Thymus (tissue), 11 donors: ENCODE results near the gene IER5. TPM values are rescaled to one million over a fixed set of nuclear protein-coding genes. Genes with fewer than 3 reads are reported as not detected.

Source experiments
- DNase-seq, 9 donors: peaks; one replicate each; pipeline ENCODE4 v3.0.0-alpha.2; 2013; ENCODE audit warnings: low spot score in 9 of 9, low read depth in 6 of 9, missing footprints in 1 of 9
- H3K27ac ChIP-seq, 2 donors: one replicate each; pipeline ENCODE4 v1.5.1; 2013; ENCODE audit warnings: control low read depth in 1 of 2, low read depth in 1 of 2, low read length in 1 of 2, mild to moderate bottlenecking in 1 of 2, moderate library complexity in 1 of 2
- H3K27me3 ChIP-seq, 2 donors: one replicate each; pipeline ENCODE4 v1.5.1; 2013; ENCODE audit warnings: low read length in 1 of 2; ENCODE audit not compliant: control insufficient read depth in 2 of 2, insufficient read depth in 1 of 2
- H3K36me3 ChIP-seq, 2 donors: one replicate each; pipeline ENCODE4 v1.5.1; 2013; ENCODE audit warnings: low read length in 1 of 2, mild to moderate bottlenecking in 1 of 2, moderate library complexity in 1 of 2; ENCODE audit not compliant: control insufficient read depth in 2 of 2, insufficient read depth in 2 of 2
- H3K4me1 ChIP-seq, 2 donors: one replicate each; pipeline ENCODE4 v1.5.1; 2013; ENCODE audit warnings: low read length in 2 of 2; ENCODE audit not compliant: control insufficient read depth in 2 of 2, insufficient read depth in 2 of 2
- H3K4me3 ChIP-seq, 2 donors: one replicate each; pipeline ENCODE4 v1.5.1; 2013; ENCODE audit warnings: low read length in 2 of 2, control low read depth in 1 of 2, mild to moderate bottlenecking in 1 of 2
- H3K9me3 ChIP-seq, 2 donors: one replicate each; pipeline ENCODE4 v1.5.1; 2013; ENCODE audit warnings: low read length in 1 of 2, mild to moderate bottlenecking in 1 of 2; ENCODE audit not compliant: control insufficient read depth in 2 of 2, insufficient read depth in 1 of 2
- WGBS: extraction: QIAGEN DNeasy Blood & Tissue Kit; methylation state at CpG from one replicate; pipeline ENCODE4 v1.1.7; 2013; 5-methylcytosine and 5-hydroxymethylcytosine counted together
- polyA plus RNA-seq: library from polyadenylated mRNA; stranded (reverse); fragments of 200-250 nt; gene quantifications from one replicate; pipeline ENCODE4 v1.2.3, GENCODE V29; 2013
- total RNA-seq: library from RNA; stranded (reverse); fragments of 120-200 nt; gene quantifications from one replicate; pipeline ENCODE4 v1.2.4, GENCODE V29; 2013
- donor health status: healthy.

IER5 gene
- total and polyA plus RNA-seq, 2 donors = 14.8 to 19.3 TPM

- Histone ChIP-seq H3K9me3 (no peaks in the 10 kb centered on the region), H3K4me1 (peaks cover 29 to 56% of the 10 kb centered on the region in 2 donors), H3K4me3 (no peak overlapping the region), H3K36me3 (no peaks in the 10 kb centered on the region), H3K27me3 (peaks cover 0 to 2% of the 10 kb centered on the region in 2 donors), H3K27ac (no peak overlapping the region)
- DNase-seq = no peak
- WGBS = 69% methylated on average over 13 of the region's 13 CpGs
These were observed 41.5 kb downstream of the IER5 start for GRCh38 chr1:181129771-181130606.

- H3K27ac ChIP-seq = no peak overlapping the region
- H3K4me1 ChIP-seq = peaks cover 32 to 70% of the 10 kb centered on the region in 2 donors
- 19% methylated on average over 8 of the region's 8 CpGs for WGBS
- no peak overlapping the region for H3K4me3 ChIP-seq
- H3K36me3 ChIP-seq = no peaks in the 10 kb centered on the region
- H3K27me3 ChIP-seq = peaks cover 0 to 2% of the 10 kb centered on the region in 2 donors
- H3K9me3 ChIP-seq = no peaks in the 10 kb centered on the region
- no peak for DNase-seq
These were observed 42.9 kb downstream of the IER5 start for GRCh38 chr1:181131255-181131941.

DNA sequence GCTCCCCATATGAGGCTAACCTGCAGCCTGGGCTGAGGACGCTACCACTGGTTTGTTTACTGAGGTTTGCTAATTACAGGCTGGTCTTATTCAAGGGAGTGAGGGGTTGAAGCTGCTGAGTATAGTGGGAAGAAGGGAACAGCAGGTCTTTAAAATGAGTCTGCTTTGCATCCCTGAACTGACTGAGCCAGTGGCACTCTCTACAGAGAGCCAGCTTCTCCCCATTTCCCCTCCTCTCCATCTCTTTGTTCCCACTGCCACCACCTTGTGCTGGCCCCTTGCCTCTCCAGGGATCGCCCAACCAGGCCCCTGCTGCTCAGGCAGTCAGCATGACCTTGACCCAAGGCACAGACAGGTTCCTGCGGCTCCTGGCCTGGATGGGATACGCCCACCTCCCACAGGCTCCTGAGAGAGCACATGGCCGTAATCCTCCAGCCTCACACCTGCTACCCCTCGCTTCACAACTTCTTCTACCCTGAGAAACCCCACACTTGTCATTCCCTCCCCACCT lies 45.0 kb downstream of the IER5 start:
- Histone ChIP-seq H3K27ac (no peak overlapping the region), H3K4me1 (peaks cover 29 to 66% of the 10 kb centered on the region in 2 donors), H3K4me3 (no peak overlapping the region), H3K36me3 (no peaks in the 10 kb centered on the region), H3K27me3 (peaks cover 0 to 2% of the 10 kb centered on the region in 2 donors), H3K9me3 (no peaks in the 10 kb centered on the region)
- DNase-seq = no peak
- WGBS = 98% methylated on average over 6 of the region's 6 CpGs

DNA sequence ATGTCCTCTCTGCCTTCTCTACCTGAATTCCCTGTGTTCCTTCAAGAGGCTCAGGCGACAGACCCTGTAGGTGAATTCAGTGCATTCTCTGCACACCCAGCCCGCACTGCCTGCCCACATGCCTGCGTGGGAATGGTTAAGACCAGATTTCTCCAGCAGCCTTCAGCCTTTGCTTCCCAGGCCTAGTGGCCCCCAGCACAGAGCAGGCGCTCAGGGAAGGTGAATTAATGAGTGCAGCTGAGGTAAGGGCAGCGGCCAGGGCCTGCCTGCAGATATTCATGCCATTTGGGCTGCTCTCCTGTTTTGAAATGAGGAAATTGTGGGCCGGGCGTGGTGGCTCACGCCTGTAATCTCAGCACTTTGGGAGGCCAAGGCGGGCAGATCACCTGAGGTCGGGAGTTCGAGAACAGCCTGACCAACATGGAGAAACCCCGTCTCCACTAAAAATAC lies 45.5 kb downstream of the IER5 start:
- H3K4me1 ChIP-seq = peaks cover 24 to 62% of the 10 kb centered on the region in 2 donors
- 96% methylated on average over 12 of the region's 12 CpGs for WGBS
- no peaks in the 10 kb centered on the region for H3K9me3 ChIP-seq
- H3K36me3 ChIP-seq = no peaks in the 10 kb centered on the region
- H3K27me3 ChIP-seq = peaks cover 0 to 2% of the 10 kb centered on the region in 2 donors
- no peak overlapping the region for H3K4me3 ChIP-seq
- H3K27ac ChIP-seq = no peak overlapping the region
- no peak for DNase-seq

- peaks cover 19 to 60% of the 10 kb centered on the region in 2 donors for H3K4me1 ChIP-seq
- DNase-seq = peak in 1 of 9 donors; percentile 50
- H3K4me3 ChIP-seq = no peak overlapping the region
These were observed 46.3 kb downstream of the IER5 start for GRCh38 chr1:181134543-181135436.

GRCh38 chr1:181135437-181135731 lies 46.9 kb downstream of the IER5 start:
- Histone ChIP-seq H3K9me3 (no peaks in the 10 kb centered on the region), H3K27ac (peak overlapping the region in 1 of 2 donors; percentile 39), H3K36me3 (no peaks in the 10 kb centered on the region), H3K27me3 (no peaks in the 10 kb centered on the region), H3K4me1 (peaks cover 19 to 56% of the 10 kb centered on the region in 2 donors), H3K4me3 (no peak overlapping the region)
- 90% methylated on average over 2 of the region's 2 CpGs for WGBS
- peak in 1 of 9 donors; percentile 62 for DNase-seq

More at GRCh38 chr1:181134543-181135436, 46.3 kb downstream of the IER5 start:
- Histone ChIP-seq H3K36me3 (no peaks in the 10 kb centered on the region), H3K27me3 (peaks cover 0 to 2% of the 10 kb centered on the region in 2 donors), H3K27ac (peak overlapping the region; percentile 6 to 43), H3K9me3 (no peaks in the 10 kb centered on the region)
- whole genome bisulfite sequencing = 61% methylated on average over 17 of the region's 17 CpGs

DNA sequence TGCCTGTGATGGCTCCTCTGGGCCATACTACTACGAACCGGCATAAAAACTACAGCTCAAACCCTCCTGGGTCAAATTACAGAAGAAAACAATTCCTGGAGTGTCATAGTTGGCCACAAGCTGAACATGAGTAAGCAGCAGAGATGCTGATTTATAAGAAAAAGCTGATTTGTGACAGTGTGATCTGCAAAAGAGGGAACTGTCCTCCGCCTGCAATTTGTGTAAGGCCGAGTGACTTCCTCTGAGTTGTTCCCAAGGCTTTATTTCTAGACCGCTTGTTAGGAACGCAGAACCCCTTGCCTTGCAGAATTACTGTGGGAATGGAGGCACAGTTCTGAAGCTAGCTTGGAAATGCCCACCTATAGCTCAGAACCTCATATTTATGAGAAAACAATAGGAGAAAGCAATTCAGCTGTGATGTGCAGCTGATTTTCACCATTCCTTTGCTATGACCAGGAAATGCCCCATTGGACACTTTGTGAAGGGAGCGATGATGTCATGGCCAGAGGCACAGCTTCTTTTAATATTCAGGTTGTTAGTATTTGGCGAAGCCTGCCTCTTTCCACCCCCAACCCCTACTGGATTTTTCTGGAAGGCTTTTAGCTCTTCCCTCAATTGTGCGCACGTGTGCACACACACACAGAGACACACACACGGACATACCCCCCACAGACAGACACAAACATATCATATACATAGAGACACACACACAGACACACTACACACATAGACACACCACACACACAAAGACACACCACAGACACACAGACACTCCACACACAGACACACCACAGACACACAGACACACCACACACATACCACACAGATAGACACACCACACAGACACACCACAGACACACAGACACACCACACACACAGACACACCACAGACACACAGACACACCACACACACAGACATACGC lies 47.6 kb downstream of the IER5 start:
- peaks cover 19 to 55% of the 10 kb centered on the region in 2 donors for H3K4me1 ChIP-seq
- no peak for DNase-seq

DNA sequence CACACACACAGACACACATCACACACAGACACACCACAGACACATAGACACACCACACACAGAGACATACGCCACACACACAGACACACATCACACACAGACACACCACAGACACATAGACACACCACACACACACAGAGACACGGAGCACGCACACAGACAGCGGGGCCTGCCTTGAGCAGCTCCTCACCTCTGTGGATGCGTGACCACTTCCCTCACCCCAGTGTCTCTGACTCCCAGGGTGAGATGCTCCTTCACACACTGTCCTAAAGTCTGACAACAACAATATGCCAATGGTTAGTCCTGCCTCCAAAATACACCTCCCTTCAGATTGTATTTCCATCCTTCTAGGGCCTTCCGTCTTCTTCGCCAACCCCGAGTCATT lies 48.2 kb downstream of the IER5 start:
- Histone ChIP-seq H3K27ac (no peak overlapping the region), H3K36me3 (no peaks in the 10 kb centered on the region), H3K9me3 (no peaks in the 10 kb centered on the region), H3K27me3 (no peaks in the 10 kb centered on the region), H3K4me3 (no peak overlapping the region), H3K4me1 (peaks cover 18 to 55% of the 10 kb centered on the region in 2 donors)
- 92% methylated on average over 8 of the region's 8 CpGs for WGBS
- no peak for DNase-seq

More for the DNA sequence above, 47.6 kb downstream of the IER5 start:
- H3K4me3 ChIP-seq = no peak overlapping the region
- no peaks in the 10 kb centered on the region for H3K36me3 ChIP-seq
- H3K27me3 ChIP-seq = no peaks in the 10 kb centered on the region
- WGBS = 82% methylated on average over 12 of the region's 12 CpGs
- no peaks in the 10 kb centered on the region for H3K9me3 ChIP-seq
- peak overlapping the region in 1 of 2 donors; percentile 43 for H3K27ac ChIP-seq
